ENCODE results near the gene ZYG11A.

ZYG11A gene

GRCh38 chr1:52919051-52919722 lies 76.6 kb downstream of the ZYG11A start:
- DNase-seq, result no peak

DNA sequence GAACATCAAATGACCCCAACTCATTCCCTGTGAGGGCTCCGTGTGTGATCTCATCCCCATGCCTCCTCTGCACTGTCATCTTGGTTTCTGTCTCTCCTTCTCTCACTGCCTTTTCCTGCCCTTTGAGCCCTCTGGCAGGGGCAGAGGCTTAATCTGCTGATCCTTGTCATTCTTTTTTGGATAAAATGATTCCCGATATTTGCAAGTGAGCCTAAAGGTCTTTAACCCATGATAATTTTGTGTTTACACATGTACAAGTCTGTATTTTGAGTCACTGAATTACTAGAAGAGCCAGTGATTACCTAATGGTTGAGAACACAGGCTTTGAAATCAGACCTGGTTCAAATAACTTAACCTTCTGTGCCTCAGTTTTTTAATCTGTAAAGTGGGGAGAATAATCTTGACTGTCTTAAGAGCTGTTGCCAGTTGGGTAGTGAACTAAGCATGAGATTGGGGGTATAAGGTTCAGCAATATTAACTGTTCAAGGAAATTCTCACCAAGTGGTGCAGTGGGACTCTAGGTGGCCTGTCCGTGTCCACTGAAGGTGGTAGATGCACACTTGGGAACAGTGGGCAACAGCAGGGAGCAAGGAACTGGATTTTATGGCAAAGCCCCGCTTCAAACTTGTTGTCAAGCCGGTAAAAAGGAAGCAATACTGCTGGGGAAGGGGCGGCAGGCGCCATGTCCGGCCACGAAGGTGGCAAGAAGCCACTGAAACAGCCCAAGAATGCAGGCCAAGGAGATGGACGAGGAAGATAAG lies 77.3 kb downstream of the ZYG11A start:
- no peak for DNase-seq

GRCh38 chr1:52920791-52921291 lies 78.3 kb downstream of the ZYG11A start:
- DNase-seq, result no peak

DNA sequence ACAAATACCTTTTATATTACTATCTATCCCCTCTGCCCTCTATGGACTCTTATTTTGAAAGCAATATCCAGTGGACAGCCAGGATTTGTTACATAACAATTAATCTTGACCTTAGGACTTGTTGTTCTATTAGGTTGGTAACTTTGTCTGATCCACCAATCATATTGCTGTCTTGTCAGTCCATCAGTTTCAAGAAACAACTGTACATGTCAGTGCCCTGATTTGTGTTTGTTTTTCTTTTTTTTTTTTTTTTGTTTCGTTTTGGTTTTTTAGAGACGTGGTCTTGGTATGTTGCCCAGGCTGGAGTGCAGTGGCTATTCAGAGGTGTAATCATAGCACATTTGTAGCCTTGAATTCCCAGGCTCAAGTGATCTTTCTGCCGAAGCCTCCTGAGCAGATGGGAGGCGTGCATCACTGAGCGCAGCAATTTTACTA lies 83.0 kb downstream of the ZYG11A start:
- no peak for DNase-seq

DNA sequence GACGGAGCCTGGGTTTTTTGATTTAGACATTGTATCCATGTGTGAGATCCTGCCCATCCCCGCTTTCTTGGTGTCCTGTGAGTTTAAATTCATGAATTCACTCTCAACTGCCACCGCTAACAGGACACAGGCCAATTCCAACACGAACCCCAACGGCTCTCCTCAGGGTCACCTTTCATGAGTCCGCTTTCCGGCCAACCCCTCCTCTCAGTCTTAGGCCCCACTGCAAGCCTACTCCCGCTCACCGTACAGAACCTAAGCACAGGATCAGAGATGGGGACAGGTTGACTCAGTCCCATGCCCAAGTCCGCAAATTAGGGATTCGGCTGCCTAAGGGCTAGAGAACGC lies 84.3 kb downstream of the ZYG11A start:
- DNase-seq, result no peak

GRCh38 chr1:52927212-52928014 lies 84.9 kb downstream of the ZYG11A start, which contains the start of gene SCP2:
TSS of gene SCP2 (plus strand) at chr1:52927276. CDS start at chr1:52927397, 121 bp downstream.
- peak; percentile 68 for DNase-seq

GRCh38 chr1:52928015-52928404 lies 85.5 kb downstream of the ZYG11A start:
- DNase-seq, result no peak

DNA sequence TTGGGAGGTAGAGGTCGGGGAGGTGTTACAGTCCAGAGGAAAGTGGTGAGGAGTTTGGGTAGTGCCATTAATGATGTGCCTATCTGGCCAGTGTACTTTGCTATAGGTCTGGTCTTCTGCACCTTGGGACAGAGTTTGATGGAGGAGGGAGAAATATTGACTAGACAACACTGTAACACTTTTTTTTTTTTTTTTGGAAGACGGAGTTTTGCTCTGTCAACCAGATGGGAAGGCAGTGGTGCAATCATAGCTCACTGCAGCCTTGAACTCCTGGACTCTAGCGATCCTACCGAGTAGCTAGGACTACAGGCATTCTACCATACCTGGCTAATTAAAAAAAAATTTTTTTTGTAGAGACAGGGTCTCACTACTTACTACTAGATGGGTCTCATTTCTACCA lies 86.5 kb downstream of the ZYG11A start:
- no peak for DNase-seq

DNA sequence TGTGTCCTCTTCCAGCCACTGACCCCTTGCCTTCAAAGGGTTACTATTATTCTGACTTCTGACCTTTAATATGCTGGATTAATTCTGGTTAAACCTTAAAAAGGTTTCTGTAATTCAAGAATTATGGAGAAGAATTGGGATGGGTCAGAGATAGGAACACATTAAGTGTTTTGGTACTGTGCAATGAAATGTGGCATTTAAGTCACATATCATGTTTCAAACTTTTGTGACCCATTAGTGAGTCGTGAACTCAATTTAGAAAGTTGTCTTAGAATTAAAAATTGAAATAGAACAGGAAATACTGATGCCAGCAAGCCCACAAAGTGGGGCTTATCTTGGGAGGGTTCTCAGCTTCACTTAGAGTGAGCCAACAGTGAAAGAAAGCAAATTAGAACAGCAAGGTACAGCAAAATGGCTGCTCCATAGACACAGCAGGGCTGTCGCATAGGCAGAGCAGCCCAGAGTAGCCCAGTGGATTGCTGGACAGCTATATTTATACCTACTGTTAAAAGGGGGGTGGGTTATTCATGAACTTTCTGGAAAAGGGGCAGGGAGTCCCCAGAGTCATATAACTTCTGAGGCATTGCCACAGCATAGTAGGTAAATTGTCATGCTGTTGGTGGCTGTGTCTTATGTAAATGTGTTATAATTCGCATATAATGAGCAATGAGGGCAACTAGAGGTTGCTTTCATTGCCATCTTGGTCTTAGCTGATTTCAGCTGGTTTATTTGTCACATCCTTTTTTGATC lies 95.0 kb downstream of the ZYG11A start:
- DNase-seq, result no peak

- DNase-seq, result no peak
These were observed 95.6 kb downstream of the ZYG11A start for GRCh38 chr1:52938183-52938451.

GRCh38 chr1:52943876-52944416 lies 101.4 kb downstream of the ZYG11A start:
- no peak for DNase-seq

GRCh38 chr1:52944566-52944965 lies 102.0 kb downstream of the ZYG11A start:
- DNase-seq, result no peak
